GM10266 (cell line): Measurements from ENCODE around the gene GALNT15.

Source experiments
- DNase-seq: peaks from one replicate; pipeline ENCODE4 v3.0.0; 2012; ENCODE audit errors: extremely low spot score
- TF ChIP-seq, protein P1 (sequence below): IDR thresholded peaks from 2 replicates; pipeline ENCODE4 v1.5.1; 2012; ENCODE audit warnings: mild to moderate bottlenecking, low read depth; ENCODE audit not compliant: control insufficient read depth, insufficient read depth; ENCODE audit errors: missing control alignments

The GALNT15 gene

GRCh38 chr3:16145176-16145575 lies 29.3 kb upstream of the GALNT15 start:
- no peak for DNase-seq
- TF ChIP-seq, protein P1, sequence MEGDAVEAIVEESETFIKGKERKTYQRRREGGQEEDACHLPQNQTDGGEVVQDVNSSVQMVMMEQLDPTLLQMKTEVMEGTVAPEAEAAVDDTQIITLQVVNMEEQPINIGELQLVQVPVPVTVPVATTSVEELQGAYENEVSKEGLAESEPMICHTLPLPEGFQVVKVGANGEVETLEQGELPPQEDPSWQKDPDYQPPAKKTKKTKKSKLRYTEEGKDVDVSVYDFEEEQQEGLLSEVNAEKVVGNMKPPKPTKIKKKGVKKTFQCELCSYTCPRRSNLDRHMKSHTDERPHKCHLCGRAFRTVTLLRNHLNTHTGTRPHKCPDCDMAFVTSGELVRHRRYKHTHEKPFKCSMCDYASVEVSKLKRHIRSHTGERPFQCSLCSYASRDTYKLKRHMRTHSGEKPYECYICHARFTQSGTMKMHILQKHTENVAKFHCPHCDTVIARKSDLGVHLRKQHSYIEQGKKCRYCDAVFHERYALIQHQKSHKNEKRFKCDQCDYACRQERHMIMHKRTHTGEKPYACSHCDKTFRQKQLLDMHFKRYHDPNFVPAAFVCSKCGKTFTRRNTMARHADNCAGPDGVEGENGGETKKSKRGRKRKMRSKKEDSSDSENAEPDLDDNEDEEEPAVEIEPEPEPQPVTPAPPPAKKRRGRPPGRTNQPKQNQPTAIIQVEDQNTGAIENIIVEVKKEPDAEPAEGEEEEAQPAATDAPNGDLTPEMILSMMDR = no peak

GRCh38 chr3:16146015-16146730 lies 28.3 kb upstream of the GALNT15 start:
- DNase-seq = peak; percentile 23
- TF ChIP-seq, protein P1 = no peak

GRCh38 chr3:16147220-16147994 lies 27.1 kb upstream of the GALNT15 start:
- TF ChIP-seq, protein P1 = no peak

DNA sequence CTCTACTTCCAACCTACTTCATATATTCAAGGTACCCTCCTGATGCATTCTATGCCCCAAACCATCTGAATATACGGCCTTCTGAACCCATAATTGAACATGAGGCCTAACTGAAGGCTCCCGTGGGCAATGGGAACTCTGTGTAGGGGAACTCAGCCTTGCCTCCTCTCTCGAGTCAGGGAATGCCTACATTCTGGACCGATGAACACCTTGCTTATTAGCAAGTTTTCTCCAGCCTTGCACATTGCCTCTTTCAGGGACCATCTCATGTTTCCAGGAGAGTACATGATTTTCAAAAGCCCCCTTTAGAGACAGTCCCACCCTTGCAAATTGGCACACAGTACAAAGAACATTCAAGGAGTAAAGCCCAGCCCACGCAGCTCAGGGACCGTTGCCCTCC lies 26.3 kb upstream of the GALNT15 start:
- TF ChIP-seq, protein P1 = no peak
- DNase-seq = no peak

More at GRCh38 chr3:16147220-16147994, 27.1 kb upstream of the GALNT15 start:
- DNase-seq = no peak

DNA sequence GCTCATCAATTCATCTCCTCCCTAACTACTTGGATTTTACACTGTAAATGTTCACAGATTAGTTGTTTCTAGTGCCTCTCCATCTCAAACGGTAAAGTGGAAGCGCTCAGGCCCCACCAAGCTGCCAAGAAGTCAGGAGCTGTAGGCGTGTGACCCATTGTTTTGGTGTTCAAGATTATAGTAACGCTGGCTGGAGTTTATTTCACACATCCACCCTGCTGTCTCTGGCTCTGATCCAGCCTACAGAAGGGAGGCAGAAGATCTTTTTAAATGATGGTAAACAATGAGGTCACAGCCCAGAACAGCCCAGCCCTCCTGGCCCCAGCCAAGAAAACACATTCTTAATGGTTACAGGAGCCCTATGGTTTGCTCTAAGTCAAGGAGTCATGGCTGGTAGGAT lies 25.7 kb upstream of the GALNT15 start:
- DNase-seq = no peak
- TF ChIP-seq, protein P1 = no peak

- TF ChIP-seq, protein P1 = no peak
- no peak for DNase-seq
These were observed 24.2 kb upstream of the GALNT15 start for GRCh38 chr3:16150285-16150684.

DNA sequence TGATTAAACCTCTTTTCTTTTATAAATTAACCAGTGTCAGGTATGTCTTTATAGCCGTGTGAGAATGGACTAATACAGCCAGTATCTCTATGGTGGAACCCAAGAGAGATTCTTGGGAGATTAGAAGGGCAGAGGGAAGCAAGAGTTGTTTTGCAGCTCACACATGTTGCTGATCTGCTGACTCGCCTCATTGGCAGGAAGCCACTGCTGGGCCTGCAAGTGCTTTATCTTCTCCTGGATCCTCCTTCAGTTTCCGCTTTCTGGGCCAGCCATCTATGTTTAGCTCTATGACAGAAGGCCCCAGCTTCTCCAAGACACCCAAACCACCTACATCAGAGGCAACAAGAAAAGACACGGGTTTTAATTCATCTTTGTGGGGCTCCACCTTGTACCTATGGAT lies 23.4 kb upstream of the GALNT15 start:
- TF ChIP-seq, protein P1 = no peak
- no peak for DNase-seq
